GM12892 (cell line): ENCODE data around the gene CCL14.

Source experiments
- POLR2A ChIP-seq: IDR thresholded peaks from 2 replicates; pipeline ENCODE4 v1.6.1; 2011; ENCODE audit warnings: low read depth, low read length, control low read depth
- TAF1 ChIP-seq: IDR thresholded peaks from 2 replicates; pipeline ENCODE4 v1.6.1; 2011; ENCODE audit warnings: low read depth, mild to moderate bottlenecking, control low read depth, low read length, borderline replicate concordance

GRCh38 chr17:36001862-36002603, 15.5 kb upstream of the CCL14 start:
- TF ChIP-seq POLR2A (no peak), TAF1 (no peak)
